ENCODE measurements around the gene STK4. TPM values are rescaled to one million over a fixed set of nuclear protein-coding genes. Genes with fewer than 3 reads are reported as not detected.

The STK4 gene
- total and polyA plus RNA-seq, 2 of the 8 experiments (the other 6 are each of a cell fraction or from before 2014, with no cell fraction given), result 12.0 to 34.3 TPM

DNA sequence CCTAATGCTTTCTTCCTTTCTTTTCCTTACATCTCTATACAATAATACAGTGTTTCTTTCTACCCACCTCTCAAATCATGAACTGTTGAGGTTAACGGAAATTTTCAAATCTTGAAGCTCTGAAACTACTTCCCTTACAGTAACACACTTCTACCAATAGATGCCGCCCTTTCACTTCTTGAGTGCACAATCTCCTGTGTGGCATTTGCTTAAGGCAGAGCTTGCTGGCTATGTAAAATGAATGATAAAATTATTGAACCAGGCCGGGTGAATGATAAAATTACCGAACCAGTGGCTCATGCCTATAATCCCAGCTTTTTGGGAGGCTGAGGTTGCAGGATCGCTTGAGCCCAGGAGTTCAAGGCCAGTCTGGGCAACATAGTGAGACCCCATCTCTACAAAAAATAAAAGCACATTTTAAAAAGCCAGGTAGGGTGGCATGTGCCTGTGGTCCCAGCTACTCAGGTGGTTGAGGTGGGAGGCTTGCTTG is 77.8 kb downstream of the STK4 start:
- DNase-seq (ENCODE audit: low read depth in 1 of 2, low spot score in 2 of 2) (peak in 1 of 2 experiments; percentile 13), FAIRE-seq (peak; percentile 74)
- H2AK5ac ChIP-seq (ENCODE audit: low read depth, low read length), result no peak overlapping the region
- peaks cover 0 to 14% (median 2%) of the 10 kb centered on the region in 4 experiments; a peak in 3 of 7 replicates for H3K4me1 ChIP-seq (replicated peaks in 1 of 4; ENCODE audit: control insufficient read depth in 3 of 4, insufficient read depth in 4 of 4, low read length in 3 of 4)
- no peak overlapping the region for H3K4me3 ChIP-seq (ENCODE audit: extremely low read depth in 1 of 4, insufficient read depth in 2 of 4, low read depth in 3 of 4, low read length in 4 of 4)
- H2BK5ac ChIP-seq (ENCODE audit: low read depth, low read length), result no peak overlapping the region
- no peak overlapping the region for H3K23ac ChIP-seq (ENCODE audit: insufficient read length)
- no peaks in the 10 kb centered on the region for H3K23me2 ChIP-seq (ENCODE audit: low read depth, low read length)
- H3K14ac ChIP-seq (ENCODE audit: insufficient read length), result no peak overlapping the region
- ChIA-PET CTCF (ENCODE audit: partially characterized antibody) (interaction anchor here (0.6 to 15.3 kb wide), 32 partner anchors 9 to 480 kb away, joined by 3 to 233 read pairs (median 4); partner anchors contain the start of genes KCNS1 and WFDC5), POLR2A (ENCODE audit: partially characterized antibody) (interaction anchor here (0.8 to 2.0 kb wide), 4 partner anchors 24 to 67 kb away, joined by 3 to 5 read pairs (median 3); no protein-coding TSS in a partner anchor)
- H2BK15ac ChIP-seq (ENCODE audit: low read length), result no peak overlapping the region
- H4K5ac ChIP-seq (ENCODE audit: insufficient read length, low read depth, low read length), result no peak overlapping the region
- H3K79me2 ChIP-seq (ENCODE audit: control insufficient read depth in 1 of 2, insufficient read depth in 2 of 2, low read length in 2 of 2), result no peaks in the 10 kb centered on the region
- H4K91ac ChIP-seq (replicated peaks; ENCODE audit: insufficient read length, low read length), result no peak overlapping the region
- TF ChIP-seq, protein P1, sequence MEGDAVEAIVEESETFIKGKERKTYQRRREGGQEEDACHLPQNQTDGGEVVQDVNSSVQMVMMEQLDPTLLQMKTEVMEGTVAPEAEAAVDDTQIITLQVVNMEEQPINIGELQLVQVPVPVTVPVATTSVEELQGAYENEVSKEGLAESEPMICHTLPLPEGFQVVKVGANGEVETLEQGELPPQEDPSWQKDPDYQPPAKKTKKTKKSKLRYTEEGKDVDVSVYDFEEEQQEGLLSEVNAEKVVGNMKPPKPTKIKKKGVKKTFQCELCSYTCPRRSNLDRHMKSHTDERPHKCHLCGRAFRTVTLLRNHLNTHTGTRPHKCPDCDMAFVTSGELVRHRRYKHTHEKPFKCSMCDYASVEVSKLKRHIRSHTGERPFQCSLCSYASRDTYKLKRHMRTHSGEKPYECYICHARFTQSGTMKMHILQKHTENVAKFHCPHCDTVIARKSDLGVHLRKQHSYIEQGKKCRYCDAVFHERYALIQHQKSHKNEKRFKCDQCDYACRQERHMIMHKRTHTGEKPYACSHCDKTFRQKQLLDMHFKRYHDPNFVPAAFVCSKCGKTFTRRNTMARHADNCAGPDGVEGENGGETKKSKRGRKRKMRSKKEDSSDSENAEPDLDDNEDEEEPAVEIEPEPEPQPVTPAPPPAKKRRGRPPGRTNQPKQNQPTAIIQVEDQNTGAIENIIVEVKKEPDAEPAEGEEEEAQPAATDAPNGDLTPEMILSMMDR (IDR thresholded peaks at IDR 0.05; ENCODE audit: control extremely low read depth in 1 of 3, insufficient read depth in 1 of 3, low read depth in 1 of 3, low read length in 3 of 3), result peak in 2 of 3 experiments; percentile 67 to 85; a peak in 2 of 4 replicates
- peak in 1 of 2 experiments; percentile 31; a peak in 1 of 4 replicates for TF ChIP-seq HDAC2 (IDR thresholded peaks at IDR 0.05; ENCODE audit: borderline replicate concordance in 1 of 2, low read depth in 2 of 2, low read length in 2 of 2)
- TF ChIP-seq BACH1 (IDR thresholded peaks at IDR 0.05; ENCODE audit: low read length), result no peak
- no peak for TF ChIP-seq SP1 (IDR thresholded peaks at IDR 0.05; ENCODE audit: low read depth, low read length)
- peak; percentile 84 to 86 for TF ChIP-seq RAD21 (IDR thresholded peaks at IDR 0.05 in 1 of 2, conservative IDR thresholded peaks at IDR 0.05 in 1 of 2; ENCODE audit: low read depth in 2 of 2, low read length in 2 of 2)
- no peak for TF ChIP-seq BRCA1 (IDR thresholded peaks at IDR 0.05; ENCODE audit: low read depth, low read length)
- TF ChIP-seq CEBPB (IDR thresholded peaks at IDR 0.05; ENCODE audit: low read depth, low read length), result no peak
- TF ChIP-seq SP2 (IDR thresholded peaks at IDR 0.05; ENCODE audit: low read length), result no peak
- H4K8ac ChIP-seq (ENCODE audit: extremely low read depth, insufficient read depth, low read length), result no peak overlapping the region
- H3K18ac ChIP-seq (ENCODE audit: extremely low read depth, low read length), result no peak overlapping the region
- H2BK120ac ChIP-seq (replicated peaks; ENCODE audit: low read depth, low read length), result no peak overlapping the region
- no peaks in the 10 kb centered on the region for H4K20me1 ChIP-seq (replicated peaks in 1 of 2; ENCODE audit: control insufficient read depth in 1 of 2, insufficient read depth in 2 of 2, low read length in 2 of 2)
- no peaks in the 10 kb centered on the region; the same call in 1 of the 2 replicates for H3K79me1 ChIP-seq (ENCODE audit: low read depth, low read length)
- 58% methylated on average over 5 of the region's 5 CpGs; no CpG with 5 or more reads in 1 of the 2 experiments for WGBS, 2 experiments (ENCODE audit: extremely low coverage in 1 of 2, insufficient coverage in 1 of 2, insufficient read length in 1 of 2, insufficient replicate concordance in 2 of 2, low coverage in 1 of 2, low lambda C conversion rate in 2 of 2, missing lambda C conversion rate in 1 of 2)
- no peaks in the 10 kb centered on the region for H3K9me3 ChIP-seq (ENCODE audit: insufficient read depth in 2 of 2, low read depth in 1 of 2, low read length in 1 of 2)
- H3K9ac ChIP-seq (replicated peaks in 1 of 4; ENCODE audit: extremely low read depth in 1 of 4, low read depth in 3 of 4, low read length in 3 of 4), result no peak overlapping the region
- no peak overlapping the region for H3K56ac ChIP-seq (replicated peaks; ENCODE audit: insufficient read length, low read depth, low read length)
- no peak overlapping the region for H3K27ac ChIP-seq (ENCODE audit: low read depth, low read length)
- no peak overlapping the region for H2BK12ac ChIP-seq (ENCODE audit: low read depth, low read length)
- no peak overlapping the region for H2BK20ac ChIP-seq (ENCODE audit: low read length)
- no peak overlapping the region for H3K4me2 ChIP-seq (ENCODE audit: insufficient read depth in 1 of 2, low read depth in 2 of 2, low read length in 2 of 2)
- H3K36me3 ChIP-seq (ENCODE audit: control insufficient read depth in 2 of 4, insufficient read depth in 4 of 4, low read length in 3 of 4), result no peaks in the 10 kb centered on the region; a peak in 2 of 8 replicates
- H3K4ac ChIP-seq (replicated peaks; ENCODE audit: insufficient read length, low read depth, low read length), result no peak overlapping the region
- H2AFZ ChIP-seq (ENCODE audit: low read length), result no peak overlapping the region
- H3K27me3 ChIP-seq (replicated peaks in 1 of 4; ENCODE audit: control insufficient read depth in 3 of 4, extremely low read depth in 1 of 4, insufficient read depth in 3 of 4, low read length in 3 of 4), result no peaks in the 10 kb centered on the region

Data from H1 (cell line).